Measurements from ENCODE around the gene TRERF1.

TRERF1 gene

DNA sequence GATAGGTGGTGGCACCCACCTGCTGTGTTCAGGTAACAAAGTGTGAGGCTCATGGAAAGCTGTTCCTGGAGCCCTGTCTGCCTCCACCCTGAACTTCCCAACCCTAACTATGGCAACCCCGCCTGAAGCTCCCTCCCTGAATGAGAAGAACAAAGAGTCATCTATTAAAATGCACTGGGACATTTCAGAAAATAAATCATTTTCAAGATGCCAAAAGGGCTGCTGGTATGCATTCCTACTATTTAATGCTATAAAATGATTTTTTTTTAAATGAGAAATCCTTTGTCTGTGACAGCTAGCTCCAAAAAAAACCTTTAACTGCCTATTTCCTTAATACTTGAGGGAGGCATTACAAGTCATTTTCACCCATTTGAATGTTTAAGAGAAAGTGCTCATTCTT, 149.7 kb downstream of the TRERF1 start:
- TF ChIP-seq CTCF (IDR thresholded peaks at IDR 0.05; ENCODE audit: extremely low read depth, insufficient read depth, missing control alignments) = no peak
- no peak for DNase-seq (ENCODE audit: low spot score)
- in situ Hi-C loops (cut with MboI; ENCODE audit: low pct_unique_long_range_greater_than_20kb, low sequenced_read_pairs, unreplicated experiment) = no loop called here

DNA sequence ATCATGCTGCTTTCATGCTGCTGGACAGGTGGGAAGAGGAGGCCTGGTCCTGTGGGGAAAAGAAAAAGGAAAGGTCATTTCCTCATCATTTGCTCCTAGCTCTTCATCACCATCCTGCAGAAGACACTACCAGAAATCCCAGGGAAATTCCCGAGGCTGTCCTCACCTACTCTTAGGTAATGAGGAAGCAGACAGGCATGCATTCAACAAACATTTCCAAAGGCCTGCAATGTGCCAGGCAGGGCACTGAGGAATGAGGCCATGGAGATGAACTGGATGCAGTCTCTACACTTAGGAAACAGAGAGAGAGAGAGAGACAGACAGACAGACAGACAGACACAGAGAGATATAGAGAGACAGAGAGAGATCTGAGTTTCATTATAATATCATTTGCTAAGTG, 151.0 kb downstream of the TRERF1 start:
- in situ Hi-C loops (cut with MboI; ENCODE audit: low pct_unique_long_range_greater_than_20kb, low sequenced_read_pairs, unreplicated experiment) = no loop called here

DNA sequence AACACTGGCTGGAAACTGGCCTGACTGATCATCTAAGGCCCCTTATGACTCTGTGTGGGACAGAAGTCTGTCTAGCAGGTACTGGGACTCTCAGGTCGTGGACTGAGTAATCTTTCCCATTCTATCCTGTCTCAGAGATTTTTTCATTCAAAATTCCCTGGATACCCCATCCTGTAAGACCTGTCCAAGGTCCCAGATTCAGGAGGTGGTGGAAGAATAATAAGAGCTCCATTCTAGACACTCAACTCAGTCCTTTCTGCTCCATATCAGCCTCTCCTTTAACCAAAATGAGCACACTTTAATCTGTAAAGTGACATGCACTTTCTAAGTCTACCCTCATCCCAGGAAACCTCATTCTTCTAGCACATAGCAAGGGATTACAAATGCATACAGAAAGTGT, 151.5 kb downstream of the TRERF1 start:
- in situ Hi-C loops (cut with MboI; ENCODE audit: low pct_unique_long_range_greater_than_20kb, low sequenced_read_pairs, unreplicated experiment) = no loop called here
- TF ChIP-seq CTCF (IDR thresholded peaks at IDR 0.05; ENCODE audit: extremely low read depth, insufficient read depth, missing control alignments) = no peak
- DNase-seq (ENCODE audit: low spot score) = no peak

More for the DNA sequence above, 151.0 kb downstream of the TRERF1 start:
- no peak for TF ChIP-seq CTCF (IDR thresholded peaks at IDR 0.05; ENCODE audit: extremely low read depth, insufficient read depth, missing control alignments)
- no peak for DNase-seq (ENCODE audit: low spot score)

DNA sequence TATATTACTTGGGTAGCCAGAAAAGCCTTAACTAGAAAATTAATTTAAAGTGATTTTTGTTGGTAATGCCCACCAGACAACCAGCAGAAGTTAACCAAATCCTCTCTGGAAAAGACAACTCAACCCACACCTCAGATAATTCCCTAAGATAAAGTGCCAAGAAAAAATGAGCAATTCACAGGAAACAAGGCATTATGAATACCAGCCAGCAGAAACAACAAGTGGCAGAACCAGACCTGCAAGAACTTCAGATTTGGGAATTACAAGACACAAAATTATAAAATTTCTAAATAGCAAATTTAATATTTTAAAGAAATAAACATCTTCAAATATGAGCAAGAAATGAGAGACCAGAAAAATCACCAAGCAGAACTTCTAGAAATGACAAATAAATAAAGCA, 154.1 kb downstream of the TRERF1 start:
- in situ Hi-C loops (cut with MboI; ENCODE audit: low pct_unique_long_range_greater_than_20kb, low sequenced_read_pairs, unreplicated experiment) = no loop called here
- TF ChIP-seq CTCF (IDR thresholded peaks at IDR 0.05; ENCODE audit: extremely low read depth, insufficient read depth, missing control alignments) = no peak
- no peak for DNase-seq (ENCODE audit: low spot score)

GRCh38 chr6:42296614-42297013, 155.1 kb downstream of the TRERF1 start:
- in situ Hi-C loops (cut with MboI; ENCODE audit: low pct_unique_long_range_greater_than_20kb, low sequenced_read_pairs, unreplicated experiment) = no loop called here
- TF ChIP-seq CTCF (IDR thresholded peaks at IDR 0.05; ENCODE audit: extremely low read depth, insufficient read depth, missing control alignments) = no peak

DNA sequence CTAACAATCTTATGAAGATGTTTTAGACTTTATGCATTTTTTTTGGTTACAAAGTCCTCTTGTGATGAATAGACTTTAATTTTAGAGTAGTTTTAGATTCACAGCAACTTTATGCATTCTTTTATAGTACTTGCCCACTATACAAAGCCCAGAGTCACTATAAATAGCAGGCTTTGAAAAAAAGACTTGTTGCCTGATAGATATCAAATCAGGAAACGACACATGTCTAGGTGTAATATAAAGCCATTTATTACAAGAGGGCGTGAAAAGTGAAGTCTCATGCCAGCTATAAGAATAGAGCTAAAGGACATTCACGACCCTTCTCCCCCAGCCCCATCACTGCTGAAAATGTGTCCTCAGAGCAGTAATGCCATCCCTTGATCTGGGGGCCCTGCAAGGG, 156.0 kb downstream of the TRERF1 start:
- DNase-seq (ENCODE audit: low spot score) = no peak
- in situ Hi-C loops (cut with MboI; ENCODE audit: low pct_unique_long_range_greater_than_20kb, low sequenced_read_pairs, unreplicated experiment) = no loop called here
- TF ChIP-seq CTCF (IDR thresholded peaks at IDR 0.05; ENCODE audit: extremely low read depth, insufficient read depth, missing control alignments) = no peak

More at GRCh38 chr6:42296614-42297013, 155.1 kb downstream of the TRERF1 start:
- no peak for DNase-seq (ENCODE audit: low spot score)

DNA sequence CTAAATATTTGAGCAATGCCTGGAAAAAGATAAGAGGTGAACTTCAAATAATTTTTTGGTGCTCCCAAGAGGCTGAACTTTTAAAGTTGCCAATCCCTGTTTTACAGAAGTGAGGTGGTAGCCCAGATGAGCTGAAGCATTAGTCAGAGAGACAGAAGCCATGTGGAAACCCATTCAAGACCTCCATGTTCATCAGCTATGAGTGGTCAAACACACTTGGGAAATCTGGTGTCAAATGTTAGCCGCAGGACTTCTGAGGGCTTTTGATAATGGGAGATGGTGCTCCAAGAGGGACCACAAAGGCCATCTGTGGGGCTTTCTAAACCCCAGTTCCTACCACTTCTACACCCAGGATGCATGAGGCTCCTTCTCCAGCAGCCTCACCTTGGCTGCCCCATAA, 156.5 kb downstream of the TRERF1 start:
- no peak for DNase-seq (ENCODE audit: low spot score)
- in situ Hi-C loops (cut with MboI; ENCODE audit: low pct_unique_long_range_greater_than_20kb, low sequenced_read_pairs, unreplicated experiment) = no loop called here
- TF ChIP-seq CTCF (IDR thresholded peaks at IDR 0.05; ENCODE audit: extremely low read depth, insufficient read depth, missing control alignments) = no peak

Data from GM13977 (cell line).